Hepatocyte (in vitro differentiated cells): ENCODE results near the gene SNX14. TPM values are rescaled to one million over a fixed set of nuclear protein-coding genes. Genes with fewer than 3 reads are reported as not detected.

ENCODE experiments used
- DNase-seq: peaks from one replicate; pipeline ENCODE4 v3.0.0-alpha.2; 2016; ENCODE audit warnings: low spot score
- H2AFZ ChIP-seq: fragments of 200-600 bp; sonication (generic); 2 replicates; pipeline ENCODE4 v1.6.0; 2016; ENCODE audit warnings: antibody characterized with exemption, mild to moderate bottlenecking
- H3K27ac ChIP-seq: fragments of 200-600 bp; sonication (generic); 2 replicates; pipeline ENCODE4 v1.5.1; 2016; ENCODE audit warnings: mild to moderate bottlenecking
- H3K27me3 ChIP-seq: fragments of 200-600 bp; sonication (generic); 2 replicates; pipeline ENCODE4 v1.6.1; 2016
- H3K36me3 ChIP-seq: fragments of 200-600 bp; sonication (generic); replicated peaks from 2 replicates; pipeline ENCODE4 v1.5.1; 2016; ENCODE audit warnings: low read depth; ENCODE audit not compliant: insufficient read depth
- H3K4me1 ChIP-seq: fragments of 200-600 bp; sonication (generic); 2 replicates; pipeline ENCODE4 v1.5.1; 2016; ENCODE audit warnings: mild to moderate bottlenecking, moderate library complexity; ENCODE audit not compliant: insufficient read depth
- H3K4me2 ChIP-seq: fragments of 200-600 bp; sonication (generic); 2 replicates; pipeline ENCODE4 v1.6.0; 2016
- H3K4me3 ChIP-seq: fragments of 200-600 bp; sonication (generic); 2 replicates; pipeline ENCODE4 v1.5.1; 2016; ENCODE audit warnings: mild to moderate bottlenecking
- H3K79me2 ChIP-seq: fragments of 200-600 bp; sonication (generic); 2 replicates; pipeline ENCODE4 v1.6.0; 2017; ENCODE audit warnings: mild to moderate bottlenecking
- H3K9me2 ChIP-seq: fragments of 200-600 bp; sonication (generic); replicated peaks from 2 replicates; pipeline ENCODE4 v1.6.0; 2017; ENCODE audit warnings: mild to moderate bottlenecking; ENCODE audit not compliant: insufficient read depth
- H3K9me3 ChIP-seq: fragments of 200-600 bp; sonication (generic); 2 replicates; pipeline ENCODE4 v1.5.1; 2016; ENCODE audit warnings: low read depth, mild to moderate bottlenecking
- H4K20me1 ChIP-seq: fragments of 200-600 bp; sonication (generic); 2 replicates; pipeline ENCODE4 v1.6.0; 2016; ENCODE audit warnings: mild to moderate bottlenecking; ENCODE audit not compliant: insufficient read depth, poor library complexity, severe bottlenecking
- CTCF ChIP-seq: fragments of 200-600 bp; sonication (generic); IDR thresholded peaks from 2 replicates; pipeline ENCODE4 v1.5.1; 2016; ENCODE audit warnings: antibody characterized with exemption, mild to moderate bottlenecking; ENCODE audit not compliant: poor library complexity
- EZH2 ChIP-seq: fragments of 200-600 bp; sonication (generic); IDR thresholded peaks from 2 replicates; pipeline ENCODE4 v1.6.1; 2016; ENCODE audit warnings: antibody characterized with exemption, mild to moderate bottlenecking, borderline replicate concordance
- EZH2phosphoT487 ChIP-seq: fragments of 200-600 bp; sonication (generic); IDR thresholded peaks from one replicate; pipeline ENCODE4 v1.6.1; 2018; ENCODE audit warnings: antibody characterized with exemption, mild to moderate bottlenecking, low read depth, moderate library complexity; ENCODE audit not compliant: unreplicated experiment, severe bottlenecking
- WGBS: methylation state at CpG from one replicate; pipeline ENCODE4 v1.1.6; 2016; ENCODE audit warnings: low lambda C conversion rate; ENCODE audit errors: missing lambda C conversion rate; 5-methylcytosine and 5-hydroxymethylcytosine counted together
- polyA plus RNA-seq: library from polyadenylated mRNA; unstranded; fragments of >200 nt; fragmentation: Nextera tagmentation; extraction: Ambion mirVana; gene quantifications from 2 replicates; pipeline ENCODE4 v1.2.1, GENCODE V29; 2016
- total RNA-seq: library from RNA; depleted of rRNA; stranded (reverse); fragments of >200 nt; gene quantifications from 2 replicates; pipeline ENCODE4 v1.2.3, GENCODE V29; 2014

SNX14 gene
- total and polyA plus RNA-seq, 2 experiments from 2014 or later, result 58.4 to 140 TPM

GRCh38 chr6:85473748-85474147 is 119.9 kb downstream of the SNX14 start:
- H3K27ac ChIP-seq, result no peak overlapping the region
- DNase-seq, result no peak
- H2AFZ ChIP-seq, result no peak overlapping the region
- H4K20me1 ChIP-seq, result no peaks in the 10 kb centered on the region
- no peaks in the 10 kb centered on the region for H3K9me2 ChIP-seq
- no peaks in the 10 kb centered on the region for H3K79me2 ChIP-seq
- no peaks in the 10 kb centered on the region for H3K9me3 ChIP-seq
- H3K4me3 ChIP-seq, result no peak overlapping the region
- H3K27me3 ChIP-seq, result no peaks in the 10 kb centered on the region
- no peaks in the 10 kb centered on the region for H3K4me1 ChIP-seq
- WGBS, result 83% methylated on average over 1 of the region's 1 CpG
- no peaks in the 10 kb centered on the region for H3K36me3 ChIP-seq
- no peak overlapping the region for H3K4me2 ChIP-seq
- TF ChIP-seq CTCF (no peak), EZH2phosphoT487 (no peak), EZH2 (no peak)

GRCh38 chr6:85472744-85473143 is 120.9 kb downstream of the SNX14 start:
- no peak for TF ChIP-seq EZH2phosphoT487
- TF ChIP-seq EZH2, result no peak
- TF ChIP-seq CTCF, result no peak
- no peaks in the 10 kb centered on the region for H3K9me3 ChIP-seq
- no peaks in the 10 kb centered on the region for H3K9me2 ChIP-seq
- no peaks in the 10 kb centered on the region for H4K20me1 ChIP-seq
- H3K79me2 ChIP-seq, result no peaks in the 10 kb centered on the region
- 52% methylated on average over 1 of the region's 1 CpG for WGBS
- H3K4me3 ChIP-seq, result no peak overlapping the region
- no peaks in the 10 kb centered on the region for H3K27me3 ChIP-seq
- DNase-seq, result no peak
- no peaks in the 10 kb centered on the region for H3K36me3 ChIP-seq
- H3K4me2 ChIP-seq, result no peak overlapping the region
- no peak overlapping the region for H3K27ac ChIP-seq
- H2AFZ ChIP-seq, result no peak overlapping the region
- no peaks in the 10 kb centered on the region for H3K4me1 ChIP-seq

GRCh38 chr6:85470023-85470410 is 123.6 kb downstream of the SNX14 start:
- 75% methylated on average over 2 of the region's 2 CpGs for WGBS
- no peak overlapping the region for H3K27ac ChIP-seq
- TF ChIP-seq EZH2phosphoT487 (no peak), CTCF (no peak), EZH2 (no peak)

More at GRCh38 chr6:85470023-85470410, 123.6 kb downstream of the SNX14 start:
- H3K9me3 ChIP-seq, result no peaks in the 10 kb centered on the region
- no peaks in the 10 kb centered on the region for H3K36me3 ChIP-seq
- no peaks in the 10 kb centered on the region for H3K4me1 ChIP-seq
- H4K20me1 ChIP-seq, result no peaks in the 10 kb centered on the region
- H3K79me2 ChIP-seq, result no peaks in the 10 kb centered on the region
- H3K27me3 ChIP-seq, result no peaks in the 10 kb centered on the region
- no peak overlapping the region for H3K4me2 ChIP-seq
- H2AFZ ChIP-seq, result no peak overlapping the region
- no peak for DNase-seq
- H3K4me3 ChIP-seq, result no peak overlapping the region
- H3K9me2 ChIP-seq, result no peaks in the 10 kb centered on the region
